ENCODE measurements around the gene OBSCN. TPM values are rescaled to one million over a fixed set of nuclear protein-coding genes. Genes with fewer than 3 reads are reported as not detected.
"Not testable (repeated sequence)": the region's sequence is repeated elsewhere in the genome, so short reads cannot be mapped to it uniquely, and the experiment has no call there.

The OBSCN gene
- total and polyA plus RNA-seq, 7 donors = 0.92 to 21.0 (median 13.1) TPM

GRCh38 chr1:228245111-228245510 is 37.3 kb downstream of the OBSCN start:
- Histone ChIP-seq H3K36me3 (peaks cover 0 to 9% (median 2%) of the 10 kb centered on the region in 4 donors), H3K27me3 (no peaks in the 10 kb centered on the region), H3K4me1 (no peaks in the 10 kb centered on the region), H3K4me3 (no peak overlapping the region), H3K27ac (no peak overlapping the region), H3K9me3 (peaks cover 6 to 37% (median 21%) of the 10 kb centered on the region in 4 donors)
- no peak for TF ChIP-seq POLR2A (IDR thresholded peaks at IDR 0.05)
- no peak for TF ChIP-seq CTCF (IDR thresholded peaks at IDR 0.05)
- no peak for TF ChIP-seq POLR2AphosphoS5 (IDR thresholded peaks at IDR 0.05)
- TF ChIP-seq EP300 (IDR thresholded peaks at IDR 0.05) = no peak
- DNase-seq = no peak
- WGBS, 2 donors = 89 to 92% methylated on average over 3 of the region's 3 CpGs
- intact Hi-C loops (cut with DNase I) = loop anchor here (10.0 kb wide), 1 partner anchor 80 kb away; no protein-coding TSS in a partner anchor

GRCh38 chr1:228246216-228246900 is 38.5 kb downstream of the OBSCN start:
- H3K9me3 ChIP-seq = peaks cover 6 to 37% (median 21%) of the 10 kb centered on the region in 4 donors
- no peak overlapping the region for H3K4me3 ChIP-seq
- peaks cover 0 to 9% (median 2%) of the 10 kb centered on the region in 4 donors for H3K36me3 ChIP-seq
- WGBS, 2 donors = 97% methylated on average over 8 of the region's 8 CpGs
- no peak for TF ChIP-seq CTCF (IDR thresholded peaks at IDR 0.05)
- no peak for TF ChIP-seq POLR2AphosphoS5 (IDR thresholded peaks at IDR 0.05)
- TF ChIP-seq POLR2A (IDR thresholded peaks at IDR 0.05) = no peak
- no peak for TF ChIP-seq EP300 (IDR thresholded peaks at IDR 0.05)
- H3K27ac ChIP-seq = no peak overlapping the region
- H3K27me3 ChIP-seq = no peaks in the 10 kb centered on the region
- intact Hi-C loops (cut with DNase I) = loop anchor here (10.0 kb wide), 1 partner anchor 78 kb away; no protein-coding TSS in a partner anchor
- DNase-seq = no peak
- no peaks in the 10 kb centered on the region for H3K4me1 ChIP-seq

- H3K36me3 ChIP-seq = peaks cover 0 to 9% (median 0%) of the 10 kb centered on the region in 4 donors
- no peak for DNase-seq
- intact Hi-C loops (cut with DNase I) = loop anchor here (10.0 kb wide), 1 partner anchor 75 kb away; no protein-coding TSS in a partner anchor
Measured at GRCh38 chr1:228249513-228250305, 41.9 kb downstream of the OBSCN start.

GRCh38 chr1:228252476-228252875 is 44.6 kb downstream of the OBSCN start:
- H3K9me3 ChIP-seq; H3K4me1 ChIP-seq; DNase-seq; H3K36me3 ChIP-seq; H3K4me3 ChIP-seq; H3K27me3 ChIP-seq; H3K27ac ChIP-seq; intact Hi-C loops (cut with DNase I): not testable (repeated sequence)
- 79 to 92% methylated on average over 1 of the region's 1 CpG for WGBS, 2 donors

More at GRCh38 chr1:228249513-228250305, 41.9 kb downstream of the OBSCN start:
- no peak overlapping the region for H3K4me3 ChIP-seq
- H3K27me3 ChIP-seq = no peaks in the 10 kb centered on the region
- H3K27ac ChIP-seq = no peak overlapping the region
- peaks cover 0 to 16% (median 9%) of the 10 kb centered on the region in 4 donors for H3K9me3 ChIP-seq
- TF ChIP-seq EP300 (IDR thresholded peaks at IDR 0.05) = no peak
- no peak for TF ChIP-seq POLR2AphosphoS5 (IDR thresholded peaks at IDR 0.05)
- no peak for TF ChIP-seq POLR2A (IDR thresholded peaks at IDR 0.05)
- TF ChIP-seq CTCF (IDR thresholded peaks at IDR 0.05) = no peak
- WGBS, 2 donors = 94% methylated on average over 24 of the region's 24 CpGs
- no peaks in the 10 kb centered on the region for H3K4me1 ChIP-seq

All from sigmoid colon (tissue), 7 donors.